CD4-positive, alpha-beta T cell treated with Interleukin-15 for 4 hours (primary cell): ENCODE measurements around the gene TMEM109.

ENCODE experiments used
- DNase-seq: peaks from one replicate; pipeline ENCODE4 v3.0.0-alpha.2; 2020; ENCODE audit warnings: low spot score

TMEM109 gene

DNA sequence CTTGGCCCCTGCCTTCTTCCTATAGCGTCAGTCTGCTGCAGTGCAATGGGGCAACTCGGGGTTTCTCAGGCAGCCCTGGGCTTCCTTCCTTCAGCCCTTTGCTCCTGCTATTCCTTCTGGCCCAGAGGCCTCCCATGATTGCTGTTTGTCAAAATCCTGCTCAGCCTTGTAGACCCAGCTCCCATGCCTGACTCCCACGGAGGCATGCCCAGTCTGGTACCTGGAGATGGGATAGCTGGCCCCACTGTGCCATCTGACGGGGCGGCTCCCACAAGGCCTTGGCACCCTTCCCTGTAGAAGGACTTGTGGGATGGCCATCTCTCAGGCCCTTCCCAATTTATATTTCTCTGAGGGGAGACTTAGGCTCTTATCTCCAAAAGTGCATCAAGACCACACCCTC, 56.9 kb downstream of the TMEM109 start:
- no peak for DNase-seq

DNA sequence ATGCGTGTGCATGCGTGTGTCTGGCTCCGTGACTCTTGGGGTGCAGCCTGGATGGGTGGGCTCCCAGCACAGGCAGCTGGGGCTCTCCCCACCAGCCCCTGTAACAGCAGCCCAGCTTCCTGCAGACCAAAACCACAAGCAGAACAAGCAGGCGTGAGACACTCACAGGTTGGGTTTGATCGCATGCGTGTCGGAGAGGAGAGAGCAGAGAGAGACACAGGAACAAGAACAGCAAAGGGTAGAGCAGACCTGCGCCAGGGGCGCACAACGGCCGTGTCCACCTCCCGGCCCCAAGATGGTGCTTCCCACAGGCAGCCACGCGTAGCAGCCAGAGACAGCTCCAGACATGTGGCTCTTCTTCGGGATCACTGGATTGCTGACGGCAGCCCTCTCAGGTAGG, 57.6 kb downstream of the TMEM109 start, which contains the start of gene CD6:
Gene CD6, plus strand, starts transcription at position 161 of the 400 bp plus-strand sequence. Its CDS starts 186 bp downstream, at position 347.
- DNase-seq: peak; percentile 73

DNA sequence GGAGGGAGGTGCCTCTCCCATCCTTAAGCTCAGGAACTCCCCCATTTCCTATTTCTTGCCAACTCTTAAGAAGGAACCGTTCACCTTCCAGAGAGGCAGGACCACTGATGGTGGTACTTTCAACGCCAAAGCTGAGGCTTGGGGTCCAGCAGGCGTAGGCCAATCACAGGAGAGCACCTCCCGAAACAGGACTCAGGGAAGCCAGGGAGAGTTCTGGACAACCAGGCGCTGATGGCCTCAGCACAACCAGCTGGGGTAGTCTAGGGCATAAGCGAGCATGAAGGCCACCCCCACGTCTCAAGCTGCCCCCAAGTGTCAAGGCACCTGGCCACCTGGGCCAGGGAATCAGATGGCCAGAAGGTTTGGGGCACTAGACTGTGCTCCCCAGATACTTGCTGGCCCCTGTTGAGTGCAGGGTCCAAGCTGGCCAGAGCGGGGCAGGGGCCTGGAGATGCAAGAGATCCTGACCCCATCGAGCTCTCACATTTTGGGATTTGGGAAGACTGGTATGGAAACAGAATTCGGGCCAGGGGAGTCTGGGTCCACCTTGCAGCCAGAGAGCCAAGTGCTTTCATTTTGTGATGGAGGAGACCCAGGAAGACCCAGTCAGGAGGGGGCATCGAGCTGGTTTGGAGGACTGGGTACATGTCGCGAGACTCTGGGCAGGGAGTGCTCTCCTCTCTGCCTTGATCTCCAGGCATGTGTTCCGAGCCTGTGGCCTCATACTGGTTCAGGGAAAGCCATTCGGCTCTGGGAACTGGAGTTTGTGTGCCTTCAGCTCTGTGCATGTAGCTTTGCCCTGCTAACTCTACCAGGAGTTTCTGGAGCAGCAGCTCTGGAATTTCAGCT, 58.4 kb downstream of the TMEM109 start:
- peak; percentile 33 for DNase-seq
